ENCODE results near the gene OLFM3.

OLFM3 gene

DNA sequence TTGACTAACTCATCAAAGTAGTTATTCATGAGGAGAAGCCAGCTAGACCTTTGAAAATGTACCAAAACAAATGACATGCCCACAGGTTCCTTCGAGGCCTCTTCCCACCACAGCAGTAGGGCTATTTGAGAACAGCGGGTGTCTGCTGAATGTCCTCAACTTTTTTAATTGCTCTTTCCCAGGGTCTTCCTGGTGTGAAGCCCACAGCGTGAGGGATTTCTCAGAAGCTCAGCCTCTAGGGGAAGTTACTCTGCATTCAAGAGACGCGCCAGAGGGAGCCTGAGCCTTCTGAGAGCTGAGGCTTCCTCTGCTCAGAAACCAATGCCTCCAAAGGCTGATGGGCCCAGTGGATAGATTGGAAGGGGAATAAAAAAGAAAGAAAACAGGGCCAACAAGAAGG is 153.6 kb downstream of the OLFM3 start:
- DNase-seq, result no peak

DNA sequence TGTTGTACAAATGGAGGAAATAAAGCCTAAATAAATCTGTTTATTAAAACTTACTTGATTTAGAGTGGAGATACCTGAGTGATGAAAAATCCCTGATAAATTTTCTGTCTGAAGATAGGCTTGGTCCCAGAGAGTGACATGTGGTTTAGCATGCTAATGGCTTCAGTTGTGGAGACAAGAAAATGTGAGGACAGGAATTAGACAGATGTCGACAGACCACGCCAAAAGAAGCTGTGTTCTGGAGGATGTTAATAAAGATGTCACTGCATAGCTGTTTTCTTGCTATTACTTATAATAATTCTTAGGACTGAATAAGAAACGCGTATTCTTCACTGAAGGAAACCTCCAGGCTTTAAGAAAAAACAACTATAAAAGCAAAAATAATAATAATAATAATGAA is 154.9 kb downstream of the OLFM3 start:
- no peak for DNase-seq

DNA sequence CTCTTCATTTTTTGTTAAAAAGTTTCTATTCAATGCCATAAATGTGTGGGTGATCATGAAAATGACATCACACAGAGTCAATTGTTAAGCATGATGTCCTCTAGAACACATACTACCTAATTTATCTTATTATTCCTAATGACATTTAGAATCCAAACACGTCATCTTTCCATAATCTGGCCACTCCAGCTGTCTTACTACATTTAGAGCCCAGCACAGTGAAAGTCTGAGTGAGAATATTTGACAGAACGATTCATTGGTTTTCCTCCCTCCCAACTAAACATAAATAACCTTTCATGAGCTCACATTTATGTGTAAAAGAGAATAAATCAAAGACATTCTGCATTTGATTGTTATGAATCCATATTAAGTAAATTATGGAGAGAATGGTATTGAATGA is 160.7 kb downstream of the OLFM3 start:
- DNase-seq, result no peak

DNA sequence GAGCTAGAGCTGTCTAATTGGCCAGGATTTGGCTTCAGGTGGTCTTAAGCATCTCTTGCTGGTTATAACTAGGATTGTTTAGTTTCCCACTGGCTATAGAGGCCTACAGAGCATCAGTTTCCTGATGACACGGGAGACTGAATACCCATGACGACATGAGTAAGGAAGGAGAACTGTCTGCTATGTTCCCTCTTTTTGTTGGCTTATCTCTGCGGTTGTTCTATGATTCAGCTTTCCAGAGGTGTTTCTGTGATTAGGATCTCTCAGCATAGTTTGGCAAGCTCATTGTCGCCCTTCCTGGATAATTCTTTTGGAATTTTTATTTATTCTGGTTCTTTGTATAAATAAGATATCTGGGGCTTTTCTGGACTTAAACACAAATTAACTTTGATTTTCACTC is 163.4 kb downstream of the OLFM3 start:
- DNase-seq, result no peak

DNA sequence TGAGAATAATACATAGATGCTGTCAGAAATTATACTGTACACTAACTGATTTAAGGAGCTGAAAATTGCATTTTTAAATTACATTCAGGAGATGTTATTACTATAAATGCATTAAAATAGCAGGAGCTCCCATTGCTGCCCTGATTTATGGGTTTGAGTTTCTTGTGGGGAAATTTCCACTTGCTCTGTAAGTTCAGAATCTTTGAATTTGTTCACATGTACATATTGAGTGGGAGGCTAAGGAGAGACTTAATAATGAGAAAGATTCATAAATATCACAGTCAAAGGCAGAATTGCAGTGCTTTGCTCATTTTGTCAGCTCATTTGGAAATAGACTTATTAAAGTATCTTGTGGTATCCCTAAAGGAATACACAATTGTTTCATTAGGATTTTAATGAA is 170.3 kb downstream of the OLFM3 start:
- no peak for DNase-seq

DNA sequence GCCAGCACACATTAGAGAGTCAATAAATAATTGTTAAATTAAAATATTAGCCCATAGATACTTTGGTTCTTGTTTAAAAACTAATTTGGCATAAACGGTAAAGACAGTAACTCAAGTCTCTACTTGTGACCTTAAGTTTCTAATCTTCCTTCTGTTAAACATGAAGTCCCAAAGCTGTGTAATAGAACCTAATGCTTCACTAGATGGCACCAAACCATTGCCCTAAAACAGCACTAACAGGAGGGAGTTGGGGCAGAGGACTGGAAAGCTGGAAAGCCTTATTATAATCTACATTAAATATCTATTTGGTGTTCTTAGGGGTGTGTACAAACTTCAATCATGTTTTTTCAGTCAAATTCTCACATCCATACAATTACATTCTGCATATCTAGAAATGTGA is 176.7 kb downstream of the OLFM3 start:
- peak; percentile 36 for DNase-seq

DNA sequence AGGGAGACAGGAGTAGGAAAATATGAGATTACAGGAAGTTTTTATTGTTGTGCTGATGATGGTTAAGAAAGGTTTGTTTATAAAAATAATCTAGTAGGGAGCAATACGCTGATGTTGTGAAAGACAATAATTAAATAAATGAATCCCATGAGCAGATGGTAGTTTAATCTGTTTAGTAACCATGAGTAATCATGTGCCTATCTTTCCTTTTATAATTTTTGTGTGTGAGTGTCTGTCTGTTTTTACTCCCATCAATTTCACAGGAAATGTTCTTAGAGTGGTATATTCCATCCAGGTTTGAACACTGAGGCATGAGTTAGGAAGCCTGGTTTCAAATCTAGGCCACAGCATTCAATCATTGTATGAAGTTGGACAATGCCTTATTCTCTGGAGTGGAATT is 180.5 kb downstream of the OLFM3 start:
- DNase-seq, result no peak

DNA sequence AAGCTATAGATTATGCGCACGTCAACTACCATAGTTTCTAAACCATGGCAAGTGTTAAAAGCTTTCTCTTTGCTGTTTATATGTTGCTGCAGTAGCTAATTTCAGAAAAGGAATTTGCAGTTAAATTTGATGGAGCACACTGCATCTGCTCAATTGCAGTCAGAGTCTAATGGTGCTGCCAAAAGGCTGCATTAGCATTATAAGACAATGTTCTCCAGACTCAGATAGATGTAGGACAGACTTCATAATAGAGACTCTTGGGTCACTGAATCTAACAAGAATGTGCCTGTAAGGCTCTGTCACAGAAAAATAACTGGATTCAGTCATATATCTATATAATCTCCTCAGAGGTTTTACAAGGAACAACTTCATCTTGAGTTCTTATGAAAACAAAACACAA is 198.3 kb downstream of the OLFM3 start:
- DNase-seq, result no peak

DNA sequence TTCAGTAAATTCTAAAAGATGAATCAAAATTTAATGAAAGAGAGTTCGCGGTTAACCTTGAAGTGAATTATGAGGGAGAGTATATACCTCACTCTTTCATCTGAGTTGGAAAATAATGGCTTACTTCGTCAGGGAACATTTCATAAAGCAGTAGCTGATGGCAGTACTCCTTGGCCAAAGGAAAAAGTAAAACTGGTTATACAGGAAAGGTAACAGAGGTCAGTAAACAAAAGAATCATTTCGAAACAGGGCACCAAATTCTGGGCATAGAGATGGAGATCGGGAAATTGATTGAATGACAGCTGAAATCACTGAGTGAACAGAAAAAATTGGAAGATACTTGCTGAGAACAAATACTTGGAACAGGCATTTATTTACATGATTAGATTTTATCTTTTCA is 199.0 kb downstream of the OLFM3 start:
- no peak for DNase-seq

DNA sequence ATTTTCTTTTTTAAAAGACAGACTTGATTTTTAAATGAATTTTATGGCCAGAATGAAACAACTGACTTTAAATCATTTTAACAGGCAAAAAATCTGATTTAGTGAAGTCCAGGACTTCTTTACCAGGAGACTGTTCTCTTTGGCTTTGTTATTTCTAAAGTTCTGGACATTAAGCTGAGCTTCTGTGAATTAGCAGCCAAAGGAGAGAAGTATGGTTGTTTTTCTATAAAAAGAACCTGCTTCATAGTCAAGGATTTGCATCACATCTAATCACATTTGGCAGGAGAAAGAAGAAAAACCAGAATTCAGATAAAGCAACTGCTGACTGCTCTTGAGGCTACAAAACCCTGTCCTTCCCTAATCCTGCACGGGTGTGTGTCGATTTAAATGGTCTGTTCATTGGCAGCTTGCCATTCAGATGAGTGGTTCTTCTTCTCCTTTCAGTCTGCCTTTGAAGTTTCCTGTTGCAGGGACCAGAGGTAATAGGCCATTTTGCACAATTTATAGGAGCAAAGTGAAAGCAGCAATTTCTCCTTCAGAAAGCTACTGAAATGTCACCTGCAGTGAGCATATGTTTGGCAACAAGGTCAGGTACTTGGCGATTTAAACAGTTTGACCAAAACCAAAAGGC is 215.4 kb downstream of the OLFM3 start:
- DNase-seq, result peak; percentile 33

DNA sequence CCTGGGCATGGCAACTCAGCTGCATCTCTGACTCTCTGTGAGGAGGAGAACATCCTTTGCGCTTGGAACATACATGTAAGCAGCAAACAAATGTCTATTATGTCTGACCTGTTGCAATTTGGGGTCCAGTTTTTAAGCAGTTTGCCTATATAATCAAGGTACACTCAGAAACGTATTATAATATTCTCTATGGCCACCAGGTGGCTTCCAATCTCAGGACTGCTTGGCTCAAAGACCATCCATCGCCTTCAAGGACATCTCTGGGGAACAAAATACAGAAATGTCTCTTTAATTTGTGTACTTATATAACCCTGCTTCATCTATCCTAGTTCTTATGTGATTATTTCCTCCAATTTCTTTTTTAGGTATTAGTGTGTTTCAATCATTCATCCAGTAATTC is 227.2 kb downstream of the OLFM3 start:
- DNase-seq, result no peak

DNA sequence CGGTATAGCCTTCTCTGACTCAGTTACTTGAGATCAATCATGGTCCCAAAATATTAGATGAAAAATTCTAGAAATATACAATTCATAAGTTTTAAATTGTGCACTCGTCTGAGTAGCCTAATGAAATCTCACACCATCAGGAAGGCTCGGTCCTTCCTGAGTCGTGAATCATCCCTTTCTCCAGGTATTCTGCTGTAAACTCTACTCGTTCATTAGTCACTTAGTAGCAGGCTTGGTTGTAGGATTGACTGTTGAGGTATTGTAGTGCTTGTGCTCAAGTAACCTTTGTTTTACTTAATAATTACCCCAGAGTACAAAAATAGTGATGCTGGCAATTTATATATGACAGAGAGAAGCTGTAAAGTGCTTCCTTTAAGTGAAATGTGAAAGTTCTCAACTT is 238.7 kb downstream of the OLFM3 start:
- no peak for DNase-seq

DNA sequence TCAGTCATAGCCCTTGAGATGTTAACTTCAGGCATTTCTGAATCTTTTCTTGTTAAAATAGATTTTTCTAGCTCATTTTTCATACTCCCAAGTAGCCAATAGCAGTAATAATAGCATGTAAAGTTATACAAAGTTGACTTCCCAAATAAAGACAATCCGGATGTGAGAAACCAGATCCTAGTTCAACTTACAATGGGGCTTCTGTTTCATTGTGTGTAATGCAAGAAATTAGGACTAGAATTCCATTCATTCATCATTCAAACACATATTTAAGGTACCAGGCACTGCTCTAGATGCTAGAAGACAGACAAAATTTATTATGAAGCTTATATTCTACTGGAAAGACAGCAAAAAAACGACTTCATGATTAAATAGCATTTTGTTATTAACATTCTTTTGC is 240.3 kb downstream of the OLFM3 start:
- no peak for DNase-seq
